GM23338 (cell line): ENCODE data around the gene CRYBG2. TPM values are rescaled to one million over a fixed set of nuclear protein-coding genes. Genes with fewer than 3 reads are reported as not detected.

ENCODE experiments used
- ATAC-seq: fragments of 200-7000 bp; cut with Tn5 transposase; 3 replicates; pipeline ENCODE4 v1.9.1; 2020
- DNase-seq: peaks from one replicate; pipeline ENCODE4 v3.0.0-alpha.2; 2015; ENCODE audit warnings: low spot score
- H2AFZ ChIP-seq: fragments of 200-600 bp; sonication (generic); 2 replicates; pipeline ENCODE4 v1.8.0; 2016; ENCODE audit warnings: antibody characterized with exemption, mild to moderate bottlenecking, moderate library complexity
- H3F3A ChIP-seq: fragments of 200-600 bp; sonication (generic); replicated peaks from 2 replicates; pipeline ENCODE4 v1.8.0; 2017; ENCODE audit warnings: antibody characterized with exemption, mixed run types, low read depth
- H3K27ac ChIP-seq: fragments of 200-600 bp; sonication (generic); 2 replicates; pipeline ENCODE4 v1.6.1; 2016; ENCODE audit warnings: low read depth
- H3K27me3 ChIP-seq: fragments of 200-600 bp; sonication (generic); 2 replicates; pipeline ENCODE4 v1.8.0; 2016; ENCODE audit warnings: mild to moderate bottlenecking, mixed run types, moderate library complexity; ENCODE audit not compliant: insufficient read depth
- H3K36me3 ChIP-seq: fragments of 200-600 bp; sonication (generic); 2 replicates; pipeline ENCODE4 v1.8.0; 2016; ENCODE audit warnings: mild to moderate bottlenecking; ENCODE audit not compliant: insufficient read depth
- H3K4me1 ChIP-seq: fragments of 200-600 bp; sonication (generic); 2 replicates; pipeline ENCODE4 v1.8.0; 2016; ENCODE audit warnings: mild to moderate bottlenecking, moderate library complexity; ENCODE audit not compliant: insufficient read depth
- H3K4me2 ChIP-seq: fragments of 200-600 bp; sonication (generic); 2 replicates; pipeline ENCODE4 v1.7.1; 2017; ENCODE audit warnings: mixed run types
- H3K4me3 ChIP-seq: fragments of 200-600 bp; sonication (generic); 2 replicates; pipeline ENCODE4 v1.6.1; 2016; ENCODE audit warnings: mixed run types
- H3K79me2 ChIP-seq: fragments of 200-600 bp; sonication (generic); replicated peaks from 2 replicates; pipeline ENCODE4 v1.8.0; 2017; ENCODE audit warnings: mild to moderate bottlenecking; ENCODE audit not compliant: insufficient read depth
- H3K9me2 ChIP-seq: fragments of 200-600 bp; sonication (generic); 2 replicates; pipeline ENCODE4 v1.8.0; 2017; ENCODE audit not compliant: insufficient read depth
- H4K20me1 ChIP-seq: fragments of 200-600 bp; sonication (generic); replicated peaks from 2 replicates; pipeline ENCODE4 v1.8.0; 2017; ENCODE audit warnings: mild to moderate bottlenecking; ENCODE audit not compliant: insufficient read depth
- H3K27ac Mint-ChIP-seq: 2 replicates; pipeline ENCODE4 v1.8.0; 2020; ENCODE audit warnings: inconsistent platforms, mild to moderate bottlenecking, moderate library complexity, mixed read lengths
- H3K27me3 Mint-ChIP-seq: 3 replicates; pipeline ENCODE4 v1.8.0; 2022; ENCODE audit warnings: low read depth, mild to moderate bottlenecking, moderate library complexity, mixed read lengths, inconsistent platforms; ENCODE audit not compliant: insufficient read depth, poor library complexity
- H3K36me3 Mint-ChIP-seq: 3 replicates; pipeline ENCODE4 v1.8.0; 2021; ENCODE audit warnings: low read depth, mild to moderate bottlenecking, inconsistent platforms, moderate library complexity, mixed read lengths
- H3K4me1 Mint-ChIP-seq: 3 replicates; pipeline ENCODE4 v1.8.0; 2020; ENCODE audit warnings: mild to moderate bottlenecking, inconsistent platforms, mixed read lengths
- H3K4me3 Mint-ChIP-seq: 3 replicates; pipeline ENCODE4 v1.8.0; 2021; ENCODE audit warnings: moderate library complexity, mild to moderate bottlenecking, inconsistent platforms, mixed read lengths
- H3K9me3 Mint-ChIP-seq: 3 replicates; pipeline ENCODE4 v1.8.0; 2020; ENCODE audit warnings: moderate library complexity, mild to moderate bottlenecking, inconsistent platforms, mixed read lengths
- STAT1 ChIP-seq: IDR thresholded peaks from one replicate; pipeline ENCODE4 v1.6.1; 2016; ENCODE audit warnings: antibody characterized with exemption; ENCODE audit not compliant: unreplicated experiment
- ZNF331 ChIP-seq: fragments of 250-450 bp; sonication (Bioruptor Pico); IDR thresholded peaks from 2 replicates; pipeline ENCODE4 v1.5.0; 2020; ENCODE audit warnings: low read depth, mild to moderate bottlenecking, moderate library complexity
- polyA plus RNA-seq: library from polyadenylated mRNA; unstranded; fragments of >200 nt; fragmentation: Nextera tagmentation; extraction: Ambion mirVana; gene quantifications from 2 replicates; pipeline ENCODE4 v1.2.1, GENCODE V29; 2016
- total RNA-seq: library from RNA; depleted of rRNA; stranded (reverse); fragments of >200 nt; shearing (Covaris generic); gene quantifications from 2 replicates; pipeline ENCODE4 v1.2.3, GENCODE V29; 2014
- TF ChIP-seq, protein P1 (sequence below): fragments of 250-450 bp; sonication (Bioruptor Pico); IDR thresholded peaks from 2 replicates; pipeline ENCODE4 v1.5.0; 2020; ENCODE audit warnings: mild to moderate bottlenecking, moderate library complexity

The CRYBG2 gene
- total and polyA plus RNA-seq, 2 experiments from 2014 or later = 17.6 to 18.4 TPM

DNA sequence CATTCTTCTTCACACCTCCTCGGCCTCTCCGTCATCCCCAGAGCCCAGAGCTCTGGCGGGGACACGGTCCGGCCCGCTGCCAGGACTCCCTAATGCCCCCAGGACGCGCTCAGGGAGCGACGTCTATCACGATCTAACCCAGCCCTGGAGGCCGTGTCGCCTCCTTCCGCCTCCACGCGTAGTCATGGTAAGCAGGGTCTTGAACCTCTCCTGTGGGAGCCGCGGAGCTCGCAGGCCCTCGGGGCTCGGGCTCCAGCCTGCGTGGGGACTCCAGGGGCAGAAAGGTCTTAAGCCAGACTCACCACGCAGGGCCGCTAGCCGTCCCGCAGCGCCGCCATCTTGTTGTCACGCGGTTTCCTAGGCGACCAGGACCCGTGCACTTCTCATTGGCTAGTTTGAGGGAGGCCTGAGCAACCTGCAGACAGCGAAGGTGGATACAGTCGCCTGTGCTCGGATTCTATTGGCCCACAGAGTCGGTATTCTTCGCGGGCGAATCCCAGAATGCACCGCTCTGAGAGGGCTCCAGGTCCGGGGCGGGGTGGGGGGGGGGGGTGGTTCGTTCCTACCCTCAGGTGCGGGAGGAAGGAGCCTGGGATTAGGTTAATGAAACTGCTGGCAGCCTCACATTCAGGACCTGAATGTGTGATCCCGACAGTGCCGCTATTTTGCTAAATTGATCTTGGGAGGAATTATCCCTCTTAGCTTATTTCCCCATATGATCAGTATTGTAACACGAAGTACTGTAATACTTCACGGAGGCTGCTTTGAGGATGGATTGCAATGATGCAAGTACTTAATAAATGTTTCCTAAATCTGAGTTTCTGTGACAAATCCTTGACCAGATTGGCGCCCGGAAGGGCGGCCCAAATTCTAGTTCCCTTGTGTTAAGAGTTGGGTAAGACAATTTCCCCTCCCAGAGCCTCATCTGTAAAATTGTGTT, 47.4 kb downstream of the CRYBG2 start, which contains the start of gene UBXN11 (continued):
- TF ChIP-seq, protein P1, sequence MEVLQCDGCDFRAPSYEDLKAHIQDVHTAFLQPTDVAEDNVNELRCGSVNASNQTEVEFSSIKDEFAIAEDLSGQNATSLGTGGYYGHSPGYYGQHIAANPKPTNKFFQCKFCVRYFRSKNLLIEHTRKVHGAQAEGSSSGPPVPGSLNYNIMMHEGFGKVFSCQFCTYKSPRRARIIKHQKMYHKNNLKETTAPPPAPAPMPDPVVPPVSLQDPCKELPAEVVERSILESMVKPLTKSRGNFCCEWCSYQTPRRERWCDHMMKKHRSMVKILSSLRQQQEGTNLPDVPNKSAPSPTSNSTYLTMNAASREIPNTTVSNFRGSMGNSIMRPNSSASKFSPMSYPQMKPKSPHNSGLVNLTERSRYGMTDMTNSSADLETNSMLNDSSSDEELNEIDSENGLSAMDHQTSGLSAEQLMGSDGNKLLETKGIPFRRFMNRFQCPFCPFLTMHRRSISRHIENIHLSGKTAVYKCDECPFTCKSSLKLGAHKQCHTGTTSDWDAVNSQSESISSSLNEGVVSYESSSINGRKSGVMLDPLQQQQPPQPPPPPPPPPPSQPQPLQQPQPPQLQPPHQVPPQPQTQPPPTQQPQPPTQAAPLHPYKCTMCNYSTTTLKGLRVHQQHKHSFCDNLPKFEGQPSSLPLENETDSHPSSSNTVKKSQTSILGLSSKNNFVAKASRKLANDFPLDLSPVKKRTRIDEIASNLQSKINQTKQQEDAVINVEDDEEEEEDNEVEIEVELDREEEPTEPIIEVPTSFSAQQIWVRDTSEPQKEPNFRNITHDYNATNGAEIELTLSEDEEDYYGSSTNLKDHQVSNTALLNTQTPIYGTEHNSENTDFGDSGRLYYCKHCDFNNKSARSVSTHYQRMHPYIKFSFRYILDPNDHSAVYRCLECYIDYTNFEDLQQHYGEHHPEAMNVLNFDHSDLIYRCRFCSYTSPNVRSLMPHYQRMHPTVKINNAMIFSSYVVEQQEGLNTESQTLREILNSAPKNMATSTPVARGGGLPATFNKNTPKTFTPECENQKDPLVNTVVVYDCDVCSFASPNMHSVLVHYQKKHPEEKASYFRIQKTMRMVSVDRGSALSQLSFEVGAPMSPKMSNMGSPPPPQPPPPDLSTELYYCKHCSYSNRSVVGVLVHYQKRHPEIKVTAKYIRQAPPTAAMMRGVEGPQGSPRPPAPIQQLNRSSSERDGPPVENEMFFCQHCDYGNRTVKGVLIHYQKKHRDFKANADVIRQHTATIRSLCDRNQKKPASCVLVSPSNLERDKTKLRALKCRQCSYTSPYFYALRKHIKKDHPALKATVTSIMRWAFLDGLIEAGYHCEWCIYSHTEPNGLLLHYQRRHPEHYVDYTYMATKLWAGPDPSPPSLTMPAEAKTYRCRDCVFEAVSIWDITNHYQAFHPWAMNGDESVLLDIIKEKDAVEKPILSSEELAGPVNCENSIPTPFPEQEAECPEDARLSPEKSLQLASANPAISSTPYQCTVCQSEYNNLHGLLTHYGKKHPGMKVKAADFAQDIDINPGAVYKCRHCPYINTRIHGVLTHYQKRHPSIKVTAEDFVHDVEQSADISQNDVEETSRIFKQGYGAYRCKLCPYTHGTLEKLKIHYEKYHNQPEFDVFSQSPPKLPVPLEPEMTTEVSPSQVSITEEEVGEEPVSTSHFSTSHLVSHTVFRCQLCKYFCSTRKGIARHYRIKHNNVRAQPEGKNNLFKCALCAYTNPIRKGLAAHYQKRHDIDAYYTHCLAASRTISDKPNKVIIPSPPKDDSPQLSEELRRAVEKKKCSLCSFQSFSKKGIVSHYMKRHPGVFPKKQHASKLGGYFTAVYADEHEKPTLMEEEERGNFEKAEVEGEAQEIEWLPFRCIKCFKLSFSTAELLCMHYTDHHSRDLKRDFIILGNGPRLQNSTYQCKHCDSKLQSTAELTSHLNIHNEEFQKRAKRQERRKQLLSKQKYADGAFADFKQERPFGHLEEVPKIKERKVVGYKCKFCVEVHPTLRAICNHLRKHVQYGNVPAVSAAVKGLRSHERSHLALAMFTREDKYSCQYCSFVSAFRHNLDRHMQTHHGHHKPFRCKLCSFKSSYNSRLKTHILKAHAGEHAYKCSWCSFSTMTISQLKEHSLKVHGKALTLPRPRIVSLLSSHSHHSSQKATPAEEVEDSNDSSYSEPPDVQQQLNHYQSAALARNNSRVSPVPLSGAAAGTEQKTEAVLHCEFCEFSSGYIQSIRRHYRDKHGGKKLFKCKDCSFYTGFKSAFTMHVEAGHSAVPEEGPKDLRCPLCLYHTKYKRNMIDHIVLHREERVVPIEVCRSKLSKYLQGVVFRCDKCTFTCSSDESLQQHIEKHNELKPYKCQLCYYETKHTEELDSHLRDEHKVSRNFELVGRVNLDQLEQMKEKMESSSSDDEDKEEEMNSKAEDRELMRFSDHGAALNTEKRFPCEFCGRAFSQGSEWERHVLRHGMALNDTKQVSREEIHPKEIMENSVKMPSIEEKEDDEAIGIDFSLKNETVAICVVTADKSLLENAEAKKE (CRISPR knock-in tag) = no peak

DNA sequence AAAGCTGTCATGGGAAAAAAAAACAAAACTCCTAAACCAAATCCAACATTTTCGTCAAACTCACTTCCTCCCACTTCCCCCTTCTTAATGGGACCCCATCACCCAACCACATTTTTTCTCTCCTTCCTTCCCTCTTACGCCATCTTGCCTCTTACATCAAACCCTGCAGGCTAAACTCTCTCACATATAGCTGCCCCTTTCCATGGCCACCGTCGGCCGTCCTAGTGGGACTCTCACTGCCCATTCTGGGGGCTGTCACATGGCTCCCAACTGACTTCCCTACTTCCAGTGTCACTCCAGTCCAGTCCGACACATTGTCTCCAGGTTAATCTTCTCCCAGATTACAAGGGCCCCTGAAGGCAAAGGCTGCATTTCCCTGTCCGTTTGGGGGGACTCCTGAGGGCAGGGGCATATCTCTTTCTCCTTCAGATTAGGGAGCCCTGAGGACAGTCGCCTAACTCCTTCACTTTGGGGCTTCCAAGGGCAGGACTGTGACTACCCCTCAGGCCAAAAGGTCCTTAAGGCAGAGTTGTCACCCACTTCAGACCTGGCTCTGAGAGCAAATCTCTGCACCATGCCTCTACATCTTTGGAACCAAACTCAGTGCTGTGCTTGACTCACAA, 48.2 kb downstream of the CRYBG2 start:
- DNase-seq (peak; percentile 27), ATAC-seq (no peak)
- H3K27me3 Mint-ChIP-seq = no peaks in the 10 kb centered on the region
- H3K4me3 Mint-ChIP-seq = peak overlapping the region; percentile 98
- no peaks in the 10 kb centered on the region for H3K36me3 Mint-ChIP-seq
- Histone ChIP-seq H3K9me2 (no peaks in the 10 kb centered on the region), H3K36me3 (no peaks in the 10 kb centered on the region), H3K27ac (no peak overlapping the region), H3K27me3 (no peaks in the 10 kb centered on the region), H3K4me2 (peak overlapping the region; percentile 98), H3K79me2 (0 out of 2 replicates have a peak, but pooled peaks cover 9% of the 10 kb centered on the region), H3F3A (0 out of 2 replicates have a peak, but pooled peaks cover 5% of the 10 kb centered on the region), H3K4me3 (peak overlapping the region; percentile 99), H3K4me1 (peaks cover 10% of the 10 kb centered on the region), H2AFZ (peak overlapping the region; percentile 98), H4K20me1 (no peaks in the 10 kb centered on the region)
- peaks cover 16% of the 10 kb centered on the region; the same call in 2 of the 3 replicates for H3K4me1 Mint-ChIP-seq
- H3K27ac Mint-ChIP-seq = peak overlapping the region; percentile 92
- no peak for TF ChIP-seq ZNF331 (CRISPR knock-in tag)
- TF ChIP-seq STAT1 = no peak
- H3K9me3 Mint-ChIP-seq = no peaks in the 10 kb centered on the region
